GM23248 (cell line): Measurements from ENCODE around the gene NEK6. TPM values are rescaled to one million over a fixed set of nuclear protein-coding genes. Genes with fewer than 3 reads are reported as not detected.
A peak's percentile ranks its signal among the peaks of the same experiment; 100 is the strongest.

ENCODE experiments used
- DNase-seq: peaks from one replicate; pipeline ENCODE4 v3.0.0-alpha.2; 2015
- H2AFZ ChIP-seq: fragments of 200-600 bp; sonication (generic); 2 replicates; pipeline ENCODE4 v1.6.1; 2016; ENCODE audit warnings: antibody characterized with exemption
- H3F3A ChIP-seq: fragments of 200-600 bp; sonication (generic); 2 replicates; pipeline ENCODE4 v1.6.1; 2016; ENCODE audit warnings: mild to moderate bottlenecking, antibody characterized with exemption, mixed run types; ENCODE audit not compliant: insufficient read depth
- H3K27ac ChIP-seq: fragments of 200-600 bp; sonication (generic); 2 replicates; pipeline ENCODE4 v1.5.1; 2016; ENCODE audit warnings: mild to moderate bottlenecking
- H3K27me3 ChIP-seq: fragments of 200-600 bp; sonication (generic); replicated peaks from 2 replicates; pipeline ENCODE4 v1.6.1; 2016; ENCODE audit warnings: mild to moderate bottlenecking; ENCODE audit not compliant: insufficient read depth
- H3K36me3 ChIP-seq: fragments of 200-600 bp; sonication (generic); 2 replicates; pipeline ENCODE4 v1.6.1; 2016; ENCODE audit warnings: low read depth, mild to moderate bottlenecking
- H3K4me1 ChIP-seq: fragments of 200-600 bp; sonication (generic); 2 replicates; pipeline ENCODE4 v1.6.1; 2016; ENCODE audit warnings: mild to moderate bottlenecking; ENCODE audit not compliant: insufficient read depth
- H3K4me2 ChIP-seq: fragments of 200-600 bp; sonication (generic); one replicate; pipeline ENCODE4 v1.6.1; 2016; ENCODE audit warnings: mild to moderate bottlenecking; ENCODE audit not compliant: unreplicated experiment
- H3K4me3 ChIP-seq: fragments of 200-600 bp; sonication (generic); 2 replicates; pipeline ENCODE4 v1.5.1; 2016; ENCODE audit warnings: mild to moderate bottlenecking
- H3K79me2 ChIP-seq: fragments of 200-600 bp; sonication (generic); 2 replicates; pipeline ENCODE4 v1.6.1; 2016; ENCODE audit warnings: mild to moderate bottlenecking; ENCODE audit not compliant: insufficient read depth
- H3K9ac ChIP-seq: fragments of 200-600 bp; sonication (generic); 2 replicates; pipeline ENCODE4 v1.6.1; 2016; ENCODE audit warnings: mild to moderate bottlenecking
- H3K9me2 ChIP-seq: fragments of 200-600 bp; sonication (generic); 2 replicates; pipeline ENCODE4 v1.6.1; 2016; ENCODE audit warnings: mixed run types, mild to moderate bottlenecking, moderate library complexity; ENCODE audit not compliant: insufficient read depth
- H3K9me3 ChIP-seq: fragments of 200-600 bp; sonication (generic); one replicate; pipeline ENCODE4 v1.6.1; 2017; ENCODE audit warnings: low read depth
- H4K20me1 ChIP-seq: fragments of 200-600 bp; sonication (generic); 2 replicates; pipeline ENCODE4 v1.6.0; 2016; ENCODE audit not compliant: insufficient read depth
- EZH2 ChIP-seq: fragments of 200-600 bp; sonication (generic); IDR thresholded peaks from 2 replicates; pipeline ENCODE4 v1.6.1; 2018; ENCODE audit warnings: antibody characterized with exemption, mild to moderate bottlenecking; ENCODE audit not compliant: insufficient read depth, poor library complexity, severe bottlenecking
- EZH2phosphoT487 ChIP-seq: fragments of 200-600 bp; sonication (generic); IDR thresholded peaks from 2 replicates; pipeline ENCODE4 v1.6.1; 2018; ENCODE audit warnings: antibody characterized with exemption, moderate library complexity, mild to moderate bottlenecking, low read depth; ENCODE audit not compliant: insufficient read depth
- WGBS, 2 experiments: methylation state at CpG; one replicate each; pipeline ENCODE4 v1.1.6; 2015 to 2017; ENCODE audit warnings: low lambda C conversion rate in 2 of 2, low coverage in 1 of 2; ENCODE audit errors: missing lambda C conversion rate in 2 of 2; 5-methylcytosine and 5-hydroxymethylcytosine counted together
- in situ Hi-C: fragments of 300-500 bp; cut with MboI; formaldehyde crosslinking; loops from 2 replicates; pipeline ENCODE4 v1.15.0; 2020
- polyA plus RNA-seq: library from polyadenylated mRNA; unstranded; fragments of >200 nt; fragmentation: Nextera tagmentation; extraction: Ambion mirVana; gene quantifications from 2 replicates; pipeline ENCODE4 v1.2.1, GENCODE V29; 2016
- total RNA-seq: library from RNA; depleted of rRNA; stranded (reverse); fragments of >200 nt; shearing (Covaris generic); gene quantifications from 2 replicates; pipeline ENCODE4 v1.2.3, GENCODE V29; 2014

NEK6 gene
- total and polyA plus RNA-seq, 2 experiments from 2014 or later = 43.7 to 69.6 TPM

DNA sequence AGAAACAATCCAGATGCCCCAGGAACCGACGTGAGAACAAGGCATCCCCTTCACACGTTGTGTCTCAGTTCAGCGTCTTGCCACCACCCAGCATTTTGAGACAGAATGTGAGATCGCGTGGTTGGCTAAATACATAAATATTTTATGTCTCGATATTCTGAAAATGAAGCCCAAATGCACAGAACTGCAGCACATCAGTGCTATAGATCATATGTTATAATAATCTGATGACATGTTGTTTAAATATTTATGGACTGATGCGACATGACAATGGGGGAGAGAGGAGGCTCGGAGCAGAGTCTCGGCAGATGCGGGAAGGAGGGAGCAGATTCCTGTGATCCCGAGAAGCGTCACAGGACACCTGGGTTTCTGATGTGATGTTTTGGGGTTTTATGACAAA, 10.9 kb downstream of the NEK6 start:
- H3K36me3 ChIP-seq = no peaks in the 10 kb centered on the region
- 84% methylated on average over 13 of the region's 13 CpGs for WGBS, 2 experiments
- H3K4me2 ChIP-seq = no peak overlapping the region
- DNase-seq = no peak
- H3K4me1 ChIP-seq = peaks cover 55% of the 10 kb centered on the region
- no peak for TF ChIP-seq EZH2phosphoT487
- no peak for TF ChIP-seq EZH2
- no peaks in the 10 kb centered on the region for H3K27me3 ChIP-seq
- H3K27ac ChIP-seq = peak overlapping the region; percentile 94
- H4K20me1 ChIP-seq = no peaks in the 10 kb centered on the region
- no peak overlapping the region for H3K4me3 ChIP-seq
- H3F3A ChIP-seq = peaks cover 40% of the 10 kb centered on the region
- in situ Hi-C loops = no loop called here
- H3K79me2 ChIP-seq = peaks cover 99% of the 10 kb centered on the region
- no peaks in the 10 kb centered on the region for H3K9me2 ChIP-seq
- no peak overlapping the region for H2AFZ ChIP-seq
- no peaks in the 10 kb centered on the region for H3K9me3 ChIP-seq
- H3K9ac ChIP-seq = no peak overlapping the region

DNA sequence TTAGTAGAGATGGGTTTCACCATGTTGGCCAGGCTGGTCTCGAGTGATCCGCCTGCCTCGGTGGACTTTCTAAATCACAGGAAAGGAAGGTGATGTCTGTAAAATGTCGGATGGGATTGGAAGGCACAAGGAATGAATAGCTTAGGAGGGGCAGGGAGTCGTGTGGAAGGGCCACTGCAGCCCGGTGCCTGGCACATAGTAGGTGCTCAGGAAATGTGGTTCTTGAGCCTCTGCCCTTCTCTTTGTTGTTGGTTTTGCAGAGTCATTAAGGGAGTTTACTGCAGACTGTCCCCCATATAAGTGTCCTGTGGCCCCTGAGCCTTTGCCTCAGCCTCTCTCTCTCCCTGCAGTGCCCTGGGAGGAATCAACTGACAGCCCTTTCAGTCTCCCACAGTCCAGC, 11.8 kb downstream of the NEK6 start:
- H3K27ac ChIP-seq = no peak overlapping the region
- peaks cover 47% of the 10 kb centered on the region for H3K4me1 ChIP-seq
- H2AFZ ChIP-seq = no peak overlapping the region
- in situ Hi-C loops = no loop called here
- H3F3A ChIP-seq = peaks cover 38% of the 10 kb centered on the region
- WGBS, 2 experiments = 98 to 99% methylated on average over 6 of the region's 6 CpGs
- no peaks in the 10 kb centered on the region for H4K20me1 ChIP-seq
- no peaks in the 10 kb centered on the region for H3K9me3 ChIP-seq
- H3K9ac ChIP-seq = no peak overlapping the region
- TF ChIP-seq EZH2phosphoT487 (no peak), EZH2 (no peak)
- no peaks in the 10 kb centered on the region for H3K9me2 ChIP-seq
- no peak overlapping the region for H3K4me2 ChIP-seq
- H3K4me3 ChIP-seq = no peak overlapping the region
- DNase-seq = no peak
- H3K79me2 ChIP-seq = peaks cover 99% of the 10 kb centered on the region
- no peaks in the 10 kb centered on the region for H3K36me3 ChIP-seq
- no peaks in the 10 kb centered on the region for H3K27me3 ChIP-seq

DNA sequence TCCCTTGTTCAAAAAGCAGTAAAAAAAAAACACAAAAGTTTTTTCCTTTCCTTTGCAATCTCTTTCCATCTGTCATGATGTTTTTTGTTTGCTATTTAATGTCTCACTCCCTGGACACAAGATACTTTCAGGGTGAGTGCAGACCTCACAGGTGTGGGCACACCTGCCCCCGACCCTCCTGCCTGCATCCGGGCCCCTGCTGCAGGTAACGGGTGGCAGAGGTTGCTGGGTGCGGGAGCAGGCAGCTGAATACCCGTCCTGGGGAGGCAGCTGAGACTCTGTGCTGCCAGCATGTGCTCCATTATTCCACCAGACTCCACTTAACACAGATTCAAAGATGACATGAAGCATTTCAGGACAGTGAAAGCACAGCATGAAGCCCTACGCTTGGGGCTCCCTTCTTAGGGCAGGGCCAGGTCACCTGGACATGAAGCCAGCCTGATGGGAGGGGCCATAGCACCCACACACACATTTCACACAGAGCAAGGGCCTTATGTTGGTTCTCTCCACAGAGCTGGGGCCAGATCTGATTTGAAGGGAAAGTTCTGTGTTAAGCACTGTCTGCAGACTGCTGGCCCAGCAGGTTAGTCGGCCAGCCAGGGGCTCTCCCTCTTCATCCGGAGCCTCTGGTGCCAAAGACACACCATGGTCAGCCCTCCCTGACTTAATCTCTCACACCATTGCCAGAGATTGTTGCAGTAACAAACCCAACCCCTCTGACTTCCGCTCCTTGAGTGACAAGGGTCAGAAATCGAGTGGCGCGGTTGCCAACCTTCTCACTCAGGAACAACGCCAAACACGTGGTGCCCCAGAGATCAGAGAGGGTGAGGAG, 13.0 kb downstream of the NEK6 start:
- Histone ChIP-seq H3K9me3 (no peaks in the 10 kb centered on the region), H3K27me3 (no peaks in the 10 kb centered on the region), H3K9ac (peak overlapping the region; percentile 23; the same call in 1 of the 2 replicates), H3F3A (peaks cover 41% of the 10 kb centered on the region), H4K20me1 (peaks cover 4% of the 10 kb centered on the region; the same call in 1 of the 2 replicates), H2AFZ (no peak overlapping the region), H3K36me3 (no peaks in the 10 kb centered on the region), H3K79me2 (peaks cover 99% of the 10 kb centered on the region), H3K27ac (0 out of 2 replicates have a peak overlapping the region, but pooled peaks have one; percentile 3), H3K9me2 (no peaks in the 10 kb centered on the region), H3K4me2 (no peak overlapping the region), H3K4me3 (no peak overlapping the region), H3K4me1 (peaks cover 41% of the 10 kb centered on the region)
- DNase-seq = peak; percentile 29
- TF ChIP-seq EZH2phosphoT487 (no peak), EZH2 (no peak)
- in situ Hi-C loops = no loop called here
- 55% methylated on average over 14 of the region's 14 CpGs for WGBS, 2 experiments

DNA sequence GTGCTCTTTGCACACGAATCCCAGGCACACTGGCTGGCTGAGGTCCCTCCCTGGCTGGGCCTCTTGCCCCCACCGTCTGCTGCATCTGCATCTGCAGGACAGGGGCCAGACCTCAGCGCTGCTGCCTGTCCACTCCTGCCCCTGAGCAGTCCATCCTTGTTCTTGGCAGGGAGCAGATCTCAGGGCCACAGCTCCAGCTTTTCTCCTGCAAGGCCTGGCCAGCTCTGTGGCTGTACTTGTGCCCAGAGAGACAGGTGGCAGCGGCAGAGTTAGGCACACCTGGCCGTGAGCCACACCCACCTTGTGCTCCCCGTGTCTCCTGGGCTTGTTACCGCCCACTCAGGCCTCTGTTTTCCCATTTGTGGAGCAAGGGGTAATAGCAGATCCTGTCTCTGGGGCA, 13.9 kb downstream of the NEK6 start:
- DNase-seq = no peak
- Histone ChIP-seq H3K79me2 (peaks cover 99% of the 10 kb centered on the region), H3K36me3 (no peaks in the 10 kb centered on the region), H3K9me2 (no peaks in the 10 kb centered on the region), H3K9me3 (no peaks in the 10 kb centered on the region), H3K4me3 (no peak overlapping the region), H3K9ac (no peak overlapping the region), H3K4me1 (peaks cover 35% of the 10 kb centered on the region), H3F3A (peaks cover 33% of the 10 kb centered on the region), H2AFZ (no peak overlapping the region), H3K27ac (no peak overlapping the region), H3K4me2 (no peak overlapping the region), H3K27me3 (no peaks in the 10 kb centered on the region), H4K20me1 (peaks cover 6% of the 10 kb centered on the region; the same call in 1 of the 2 replicates)
- in situ Hi-C loops = no loop called here
- 58 to 63% methylated on average over 6 to 7 of the region's 7 CpGs for WGBS, 2 experiments
- TF ChIP-seq EZH2phosphoT487 = no peak
